Hematopoietic multipotent progenitor cell treated with erythropoietin and hydrocortisone succinate and interleukin-3 and kit ligand, for 15 days (in vitro differentiated cells): Measurements from ENCODE around the gene PDIA4.
A peak's percentile ranks its signal among the peaks of the same experiment; 100 is the strongest.
"Not testable (repeated sequence)": the region's sequence is repeated elsewhere in the genome, so short reads cannot be mapped to it uniquely, and the experiment has no call there.

Experiments used
- DNase-seq: peaks from one replicate; pipeline ENCODE4 v3.0.0-alpha.2; 2015; ENCODE audit warnings: low spot score

Gene PDIA4

DNA sequence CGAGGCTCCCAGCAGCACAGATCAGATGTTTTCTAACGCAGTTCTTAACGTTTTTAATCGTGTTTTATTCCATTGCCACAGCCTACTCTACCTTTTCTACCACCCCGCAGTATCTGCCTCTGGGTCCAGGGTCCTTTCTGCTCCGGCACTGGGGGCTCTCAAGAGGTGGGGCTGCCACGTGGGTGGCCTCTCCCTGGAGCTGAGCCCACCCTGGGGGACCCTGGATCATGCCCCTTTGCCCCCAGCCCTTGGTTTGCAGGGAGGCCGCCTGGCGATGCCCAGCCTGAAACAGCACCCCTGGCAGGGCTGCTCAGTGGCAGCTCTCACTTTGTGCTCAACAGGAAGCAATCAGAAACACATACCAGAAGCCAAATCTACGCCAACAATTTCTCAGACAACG is 25.3 kb downstream of the PDIA4 start:
- no peak for DNase-seq

DNA sequence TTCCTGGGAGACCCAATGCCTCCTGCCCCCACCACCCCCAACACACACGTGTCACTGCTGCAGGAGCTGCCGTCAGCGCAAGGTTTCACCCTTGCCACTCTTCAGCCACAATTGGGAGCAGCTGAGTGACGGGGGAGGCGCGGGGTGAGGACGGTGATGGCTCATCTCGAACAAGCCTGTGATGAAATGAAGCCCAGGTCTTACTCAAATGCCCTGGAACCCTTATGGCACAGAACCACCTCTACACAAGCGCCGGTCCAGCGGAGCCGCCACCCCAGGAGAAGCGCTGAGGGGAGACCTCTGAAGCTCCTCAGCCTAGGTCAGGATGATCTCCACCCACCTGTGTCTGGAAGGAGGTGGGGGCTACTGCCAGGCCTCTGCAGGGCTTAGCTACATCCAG is 25.7 kb downstream of the PDIA4 start:
- no peak for DNase-seq

DNA sequence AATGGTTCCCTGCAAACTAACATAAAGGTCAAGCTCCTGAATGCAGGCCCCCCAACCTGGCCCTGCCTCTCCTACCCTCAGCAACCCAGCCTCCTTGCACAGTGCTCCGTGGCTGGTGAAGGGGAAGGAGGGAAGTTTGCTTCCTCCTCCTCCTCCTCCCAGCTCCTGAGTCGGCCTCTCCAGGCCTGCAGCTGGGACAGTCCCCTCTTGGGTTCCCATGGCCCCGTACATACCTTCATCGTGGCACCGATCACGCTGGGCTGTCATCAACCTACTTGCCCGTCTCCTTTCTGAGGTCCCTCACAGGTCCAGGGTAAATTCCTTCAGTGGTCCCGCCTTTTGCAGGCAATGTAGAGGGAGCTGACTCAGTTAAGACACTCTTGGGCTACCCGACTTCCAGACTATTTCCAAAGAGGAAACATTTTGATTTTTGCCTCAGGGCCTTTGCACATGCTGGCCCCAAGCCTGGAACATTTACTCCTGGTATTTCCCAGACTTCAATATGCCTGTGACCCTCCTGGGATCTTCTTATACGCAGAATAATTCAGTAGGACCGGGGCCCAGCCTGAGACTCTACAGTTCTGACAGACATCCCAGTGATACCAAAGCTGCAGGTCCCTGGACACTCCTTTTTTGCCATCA is 26.8 kb downstream of the PDIA4 start:
- DNase-seq: no peak

DNA sequence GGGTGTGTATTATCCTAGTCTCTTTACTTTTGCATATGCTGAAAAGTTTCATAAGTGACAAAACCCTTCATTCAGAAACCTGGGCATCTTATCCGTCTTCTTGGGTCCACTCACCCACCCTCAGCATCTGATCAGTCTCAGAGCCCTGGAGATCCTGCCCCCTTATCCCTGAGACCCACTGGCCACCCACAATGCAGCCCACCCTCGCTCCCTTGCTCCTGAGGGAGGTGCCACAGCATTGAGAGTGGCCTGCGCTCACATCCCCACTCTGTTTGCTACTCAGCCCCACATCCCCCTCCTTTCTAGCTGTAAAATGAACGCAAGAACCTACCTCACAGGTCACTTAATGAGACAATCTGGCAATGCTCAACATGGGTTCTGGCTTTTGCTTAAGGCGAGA is 27.3 kb downstream of the PDIA4 start:
- DNase-seq: no peak

DNA sequence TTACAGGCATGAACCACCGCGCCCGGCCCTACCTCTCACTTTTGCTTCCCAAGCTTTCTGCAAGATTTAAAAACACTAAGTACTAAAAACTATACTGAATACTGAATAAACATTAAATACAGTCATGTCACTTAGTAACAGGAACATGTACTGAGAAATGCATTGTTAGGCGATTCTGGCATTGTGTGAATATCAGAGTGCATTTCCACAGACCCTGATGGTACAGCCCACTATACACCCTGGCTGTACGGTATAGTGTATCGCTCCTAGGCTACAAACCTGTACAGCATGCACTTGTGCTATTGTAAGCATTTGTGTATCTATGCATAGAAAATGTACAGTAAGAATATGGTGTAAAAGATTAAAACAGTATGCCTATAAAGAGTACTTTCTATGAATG is 29.1 kb downstream of the PDIA4 start:
- DNase-seq: no peak

DNA sequence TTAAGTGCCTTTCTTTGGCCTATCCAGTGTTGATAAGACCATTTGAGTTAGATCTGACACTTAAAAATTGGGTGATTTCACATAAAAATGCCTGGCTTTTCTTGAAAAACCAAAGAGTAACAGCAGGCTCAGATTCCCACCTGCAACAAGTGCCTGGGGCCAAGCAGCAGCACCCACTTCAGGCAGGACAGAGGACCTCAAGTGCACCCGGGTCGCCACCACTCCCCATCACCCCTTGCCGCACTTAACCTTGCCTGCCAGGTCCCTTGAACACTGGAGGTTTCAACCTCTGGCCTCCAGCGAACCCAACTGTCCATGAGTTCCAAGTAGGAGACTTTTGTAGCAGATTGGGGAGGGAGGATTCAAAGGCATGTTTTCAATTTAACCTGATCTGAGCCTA is 30.8 kb downstream of the PDIA4 start:
- DNase-seq: no peak

DNA sequence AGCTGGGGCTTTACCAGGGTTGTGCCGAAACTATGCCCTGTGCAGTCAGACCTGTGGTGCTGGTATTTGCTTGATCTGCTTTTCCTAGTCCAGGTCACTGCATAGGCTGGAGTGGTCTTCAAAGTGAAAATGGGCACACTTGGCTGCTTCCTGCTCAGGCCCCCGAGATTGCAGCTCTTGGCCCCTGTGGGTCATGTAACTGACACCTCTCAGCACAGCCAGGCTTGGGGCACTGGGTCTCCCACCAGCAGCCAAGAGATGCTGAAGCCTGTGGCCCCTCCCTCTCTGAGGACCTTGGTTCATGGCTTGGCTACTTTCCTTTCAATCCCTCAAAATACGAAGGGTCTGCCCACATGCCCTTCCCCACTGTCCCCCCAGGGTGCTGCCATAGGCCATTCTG is 33.7 kb downstream of the PDIA4 start:
- no peak for DNase-seq

DNA sequence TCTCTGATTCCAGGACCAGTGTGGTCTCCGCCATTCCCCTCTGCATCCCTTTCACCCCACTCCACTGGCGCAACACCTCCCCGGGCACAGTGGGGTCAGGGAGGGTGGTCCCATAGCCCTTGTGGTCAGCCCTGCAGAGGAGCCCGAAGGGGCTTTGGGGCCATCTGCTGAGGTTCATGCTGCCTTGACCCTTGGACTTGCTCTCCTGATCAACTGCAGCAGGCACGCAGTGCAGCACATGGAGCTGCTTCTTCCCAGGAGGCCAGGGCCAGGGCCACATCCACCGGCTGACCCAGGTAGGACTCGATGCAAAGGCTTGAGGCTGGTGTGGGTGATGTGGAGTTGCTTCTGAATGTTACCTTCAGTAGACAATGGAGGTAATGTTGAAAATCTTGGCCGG is 35.1 kb downstream of the PDIA4 start:
- no peak for DNase-seq

DNA sequence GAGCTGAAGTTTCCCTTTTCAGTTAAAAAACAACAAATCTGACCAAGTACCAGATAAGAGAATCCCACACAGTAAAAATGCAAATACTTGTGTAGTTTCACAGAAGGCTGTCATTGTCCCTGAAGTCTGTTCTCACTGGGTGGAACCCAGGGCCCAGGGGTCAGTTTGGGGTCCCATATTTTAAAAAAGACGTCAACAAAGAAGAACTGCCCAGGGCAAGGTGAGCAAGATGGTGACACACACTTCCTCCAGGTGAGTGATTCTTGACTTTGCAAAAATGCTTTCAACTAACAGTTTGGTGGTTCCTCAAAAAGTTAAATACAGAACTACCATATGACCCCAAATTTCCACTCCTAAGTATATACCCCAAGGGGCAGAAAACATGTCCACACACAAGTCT is 36.8 kb downstream of the PDIA4 start:
- DNase-seq: no peak

DNA sequence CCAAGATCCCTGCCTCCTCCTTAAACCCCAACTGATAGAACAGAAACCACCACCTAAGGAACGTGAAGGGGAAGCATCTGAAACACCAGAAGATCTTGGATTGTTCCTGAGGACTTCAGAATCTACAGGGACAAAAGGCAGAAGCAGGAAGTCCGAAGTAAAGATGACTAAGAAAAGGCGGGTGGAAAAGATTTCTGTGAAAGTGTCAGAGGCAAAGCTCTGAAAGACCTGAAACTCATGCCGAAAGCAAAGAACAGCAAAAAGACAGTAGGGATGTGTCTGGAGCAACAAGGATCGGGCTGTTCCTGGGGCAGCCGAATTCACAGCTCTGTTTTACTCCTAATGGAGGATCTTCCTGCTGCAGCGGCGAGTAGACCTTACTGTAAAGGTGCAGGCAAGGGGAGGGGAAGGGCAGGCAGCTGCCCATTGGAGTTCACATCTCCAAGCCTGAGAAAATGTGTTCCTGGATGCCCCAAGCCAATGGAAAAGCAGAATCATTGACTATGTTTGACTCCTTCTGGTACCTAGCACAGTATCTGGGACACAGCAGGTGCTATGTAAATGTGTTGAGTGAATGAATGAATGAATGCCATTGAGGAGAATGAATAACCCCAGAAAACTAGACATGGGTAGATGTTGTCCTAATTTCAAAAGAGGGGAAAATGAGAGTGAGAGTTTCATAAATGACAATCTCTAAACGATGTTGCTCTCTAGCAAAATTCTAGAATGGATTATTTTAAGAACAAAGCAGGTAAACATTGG is 40.4 kb downstream of the PDIA4 start:
- DNase-seq: no peak

DNA sequence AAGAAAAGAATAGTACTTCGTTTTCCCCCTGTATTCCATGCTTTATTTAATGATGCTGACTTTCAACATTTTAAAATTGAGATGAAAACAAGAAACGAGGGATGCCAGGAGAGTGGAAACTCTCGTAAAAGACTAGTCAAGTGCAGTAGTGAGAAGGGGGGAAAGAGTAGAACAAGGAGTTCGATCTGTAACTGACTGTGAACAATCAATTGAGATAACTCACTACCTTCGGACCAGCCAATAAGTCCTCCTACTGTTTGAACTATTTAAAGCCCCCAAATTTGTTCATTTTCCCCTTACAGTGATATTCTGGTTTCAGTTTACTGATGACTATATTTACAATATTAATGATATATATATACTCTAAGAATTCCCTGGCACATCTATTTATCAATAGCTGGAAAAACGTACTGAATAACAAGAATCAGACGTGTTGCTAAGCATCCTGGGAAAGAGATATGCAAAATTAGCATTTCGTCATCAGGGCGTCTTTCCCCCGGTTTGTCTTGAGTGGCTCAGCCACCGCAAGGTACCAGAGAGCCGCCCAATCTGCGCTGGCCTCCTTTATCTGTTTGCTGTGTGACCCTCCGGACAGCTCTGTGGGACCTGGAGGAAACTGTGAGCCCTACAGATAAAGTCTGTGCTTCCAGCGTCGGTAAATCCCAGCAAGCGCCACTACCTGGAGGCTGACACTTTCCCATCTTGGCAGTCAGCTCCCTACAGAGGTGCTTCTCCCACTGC is 41.1 kb downstream of the PDIA4 start:
- peak; percentile 85 for DNase-seq

DNA sequence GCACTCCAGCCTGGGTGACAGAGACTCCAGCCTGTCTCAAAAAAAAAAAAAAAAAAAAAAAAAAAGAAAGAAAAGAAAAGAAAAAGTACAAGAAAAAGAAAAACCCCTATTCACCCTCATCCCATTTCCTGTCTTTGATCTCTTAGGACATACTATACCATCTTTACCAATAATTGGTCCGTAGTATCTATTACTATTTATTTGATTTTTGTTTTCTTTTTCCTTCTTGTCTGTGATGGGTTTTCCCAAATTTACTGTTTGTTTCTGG is 41.6 kb downstream of the PDIA4 start:
- no peak for DNase-seq

DNA sequence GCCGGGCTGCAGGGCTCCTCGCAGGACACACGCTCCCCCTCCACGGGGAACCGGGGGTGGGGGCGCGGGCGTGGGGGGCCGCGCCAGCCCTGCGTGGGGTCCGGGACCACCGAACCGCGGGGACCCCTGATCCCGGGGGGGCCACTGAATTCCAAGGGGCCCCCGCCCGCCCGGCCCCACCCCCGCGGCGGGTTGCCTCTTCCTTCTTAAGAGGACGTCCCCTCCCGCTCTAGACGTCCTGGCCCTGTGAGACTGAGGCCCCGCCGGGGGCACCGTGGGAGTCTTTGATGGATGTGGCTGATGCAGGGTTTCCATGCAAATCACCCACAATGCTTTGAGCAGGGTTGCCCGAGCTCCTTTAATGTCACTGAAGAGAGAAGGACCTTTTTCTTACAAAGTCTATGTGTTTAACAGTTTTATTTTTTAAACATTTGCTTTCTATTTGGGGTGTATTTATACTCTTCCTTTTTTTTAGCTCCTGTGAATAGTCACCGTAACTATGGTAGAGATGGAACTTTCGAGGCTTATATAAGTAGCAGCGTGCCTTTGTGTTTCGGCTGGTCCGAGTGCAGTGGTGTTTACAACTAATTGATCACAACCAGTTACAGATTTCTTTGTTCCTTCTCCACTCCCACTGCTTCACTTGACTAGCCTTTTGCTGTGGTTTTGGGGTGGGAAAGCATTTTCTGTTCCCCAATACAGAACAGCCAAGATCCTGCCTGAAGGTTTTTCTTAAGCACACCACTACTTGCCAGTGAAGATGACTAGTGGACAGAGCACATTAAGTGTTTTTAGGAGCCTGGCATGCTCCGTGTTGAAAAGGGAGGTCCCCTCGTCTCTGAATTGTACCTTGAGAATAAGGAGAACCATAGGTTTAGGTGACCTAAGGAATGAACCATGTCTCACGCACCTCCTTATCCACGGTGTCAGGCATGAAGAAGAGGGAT is 44.8 kb downstream of the PDIA4 start:
- DNase-seq: peak; percentile 32

DNA sequence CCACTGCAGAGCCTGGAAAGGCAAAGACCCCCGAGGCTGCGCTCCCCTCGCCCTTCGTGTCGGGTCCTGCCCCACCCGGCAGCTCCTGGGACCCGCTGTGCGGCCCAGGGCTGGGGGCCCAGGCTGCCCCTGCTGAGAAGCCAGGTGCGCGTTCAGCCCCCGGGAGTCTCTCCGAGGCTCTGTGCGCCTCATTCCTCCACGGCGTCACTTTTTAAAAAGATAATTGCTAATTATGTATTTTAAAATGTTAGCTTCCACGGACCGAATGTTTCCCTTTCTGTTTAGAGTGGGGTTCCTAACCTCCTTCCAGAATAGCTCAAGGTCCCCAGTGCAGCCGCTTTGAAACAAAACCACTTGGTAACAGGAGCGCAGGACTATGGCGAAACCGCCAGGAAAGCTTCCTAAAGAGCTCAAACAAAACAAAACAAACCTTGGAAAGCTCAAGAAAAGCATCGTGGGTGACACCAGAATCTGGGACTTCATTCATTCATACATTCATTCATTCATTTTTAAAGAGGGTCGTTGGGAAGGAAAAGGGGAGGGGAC is 45.6 kb downstream of the PDIA4 start:
- no peak for DNase-seq

DNA sequence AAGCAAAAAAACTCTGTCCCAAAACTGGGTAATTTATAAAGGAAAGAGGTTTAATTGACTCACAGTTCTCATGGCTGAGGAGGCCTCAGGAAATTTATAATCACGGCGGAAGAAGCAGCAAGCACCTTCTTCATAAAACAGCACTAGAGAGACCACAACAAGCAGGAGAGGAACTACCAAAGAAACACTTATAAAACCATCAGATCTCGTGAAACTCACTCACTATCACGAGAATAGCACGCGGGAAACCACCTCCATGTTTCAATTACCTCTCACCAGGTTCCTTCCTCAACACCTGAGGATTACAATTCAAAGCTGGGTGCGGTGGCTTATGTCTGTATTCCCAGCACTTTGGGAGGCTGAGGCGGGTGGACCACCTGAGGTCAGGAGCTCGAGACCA is 48.5 kb downstream of the PDIA4 start:
- no peak for DNase-seq

DNA sequence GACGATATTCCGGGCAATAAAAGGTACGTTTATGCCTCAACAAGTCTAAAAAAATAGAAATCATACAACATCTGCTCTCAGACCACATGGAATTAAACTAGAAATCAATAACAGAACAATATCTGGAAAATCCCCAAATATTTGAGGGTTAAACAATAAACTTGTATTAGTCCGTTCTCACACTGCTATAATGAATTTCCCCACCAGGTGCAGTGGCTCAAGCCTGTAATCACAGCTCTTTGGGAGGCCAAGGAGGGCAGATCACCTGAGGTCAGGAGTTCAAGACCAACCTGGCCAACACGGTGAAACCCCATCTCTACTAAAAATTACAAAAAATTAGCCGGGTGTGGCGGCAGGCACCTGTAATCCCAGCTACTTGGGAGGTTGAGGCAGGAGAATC is 49.2 kb downstream of the PDIA4 start:
- not testable (repeated sequence) for DNase-seq

DNA sequence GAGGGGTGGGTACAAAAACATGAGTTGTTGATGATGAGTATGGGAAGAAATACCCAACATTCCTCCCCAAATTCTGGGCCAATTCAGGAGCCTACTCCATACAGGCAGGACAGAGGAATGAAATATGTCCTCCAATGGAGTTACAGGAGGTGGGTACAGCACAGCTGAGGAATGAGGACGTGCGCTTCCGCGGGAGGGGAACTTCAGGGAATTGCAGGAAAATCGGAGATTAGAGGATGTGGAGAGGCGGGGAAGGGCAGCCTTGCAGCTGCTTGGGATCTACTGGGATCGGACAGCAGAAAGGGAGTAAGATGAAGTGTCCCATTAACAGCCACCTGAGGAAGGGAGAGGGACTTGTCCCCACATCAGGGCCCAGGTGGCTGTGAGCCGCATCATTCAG is 50.2 kb downstream of the PDIA4 start:
- DNase-seq: no peak

DNA sequence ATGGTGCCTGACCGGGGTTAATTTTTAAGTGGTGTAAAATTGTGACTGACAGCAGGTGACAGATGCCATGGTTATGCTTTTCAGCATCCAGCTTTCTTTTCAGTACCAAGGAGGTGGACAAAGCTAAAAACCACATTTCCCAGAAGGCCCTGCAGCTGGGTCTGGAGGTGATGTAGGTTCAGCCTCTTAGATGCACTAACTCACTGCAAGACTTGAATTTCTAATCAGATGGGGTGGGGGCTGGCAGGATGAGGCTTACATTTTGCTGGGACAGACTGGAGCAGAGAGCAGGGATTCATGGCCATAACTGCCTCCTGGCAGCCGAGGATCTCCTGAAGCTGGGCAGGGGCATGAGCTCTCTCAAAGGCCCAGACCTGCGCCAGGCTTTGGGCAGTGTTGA is 52.4 kb downstream of the PDIA4 start:
- no peak for DNase-seq

DNA sequence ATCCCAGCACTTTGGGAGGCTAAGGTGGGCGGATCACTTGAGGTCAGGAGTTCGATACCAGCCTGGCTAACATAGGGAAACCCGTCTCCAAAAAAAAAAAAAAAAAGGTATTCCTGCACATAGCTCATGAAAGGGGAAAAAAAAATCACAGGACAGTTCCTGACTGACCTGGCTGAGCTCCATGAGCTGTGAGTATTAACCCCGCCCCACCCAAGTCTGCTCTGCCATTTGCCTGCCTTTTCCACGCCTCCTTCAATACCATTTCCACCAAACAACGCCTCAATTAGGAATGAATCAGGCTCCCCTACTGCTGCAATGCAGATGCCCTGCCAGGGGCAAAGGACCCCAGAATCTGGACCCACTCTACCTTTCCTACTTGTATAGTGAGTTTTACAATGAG is 55.0 kb downstream of the PDIA4 start:
- DNase-seq: no peak

DNA sequence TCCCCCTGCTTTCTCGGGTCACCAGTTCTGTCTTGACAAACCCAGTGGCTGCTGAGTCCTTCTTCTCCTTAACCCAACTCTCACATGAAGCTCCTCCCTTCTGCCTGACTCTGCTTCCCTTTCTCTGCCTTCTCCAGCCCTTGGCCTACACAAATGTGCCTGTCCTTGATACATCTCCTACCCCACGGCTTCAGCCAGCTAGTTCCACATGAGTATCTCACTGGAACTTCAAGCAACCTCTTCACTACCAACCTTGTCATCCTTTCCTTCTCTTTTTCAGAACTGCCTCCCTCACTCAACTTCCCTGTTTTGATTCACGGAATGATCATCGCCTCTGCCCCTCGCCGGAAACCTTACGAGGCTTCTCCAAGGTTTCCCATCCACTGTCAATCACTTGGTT is 55.9 kb downstream of the PDIA4 start:
- no peak for DNase-seq

DNA sequence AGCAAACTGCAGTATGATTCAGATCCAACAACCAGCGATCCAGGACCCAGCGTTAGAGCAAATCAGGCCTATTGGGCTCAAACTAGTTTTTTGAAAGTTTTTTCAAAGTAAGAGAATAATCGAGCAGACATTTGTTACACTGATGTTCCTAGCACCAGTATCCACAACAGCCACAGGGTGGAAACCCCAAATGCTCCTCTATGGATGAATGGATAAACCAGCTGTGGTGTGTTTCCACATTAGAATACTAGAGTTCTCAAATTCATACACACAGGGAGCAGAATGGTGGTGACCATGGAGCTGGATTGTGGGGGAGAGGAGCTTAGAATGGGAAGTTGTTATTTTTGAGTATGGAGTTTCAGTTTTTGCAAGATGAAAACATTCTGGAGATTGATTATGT is 60.7 kb downstream of the PDIA4 start:
- DNase-seq: no peak

DNA sequence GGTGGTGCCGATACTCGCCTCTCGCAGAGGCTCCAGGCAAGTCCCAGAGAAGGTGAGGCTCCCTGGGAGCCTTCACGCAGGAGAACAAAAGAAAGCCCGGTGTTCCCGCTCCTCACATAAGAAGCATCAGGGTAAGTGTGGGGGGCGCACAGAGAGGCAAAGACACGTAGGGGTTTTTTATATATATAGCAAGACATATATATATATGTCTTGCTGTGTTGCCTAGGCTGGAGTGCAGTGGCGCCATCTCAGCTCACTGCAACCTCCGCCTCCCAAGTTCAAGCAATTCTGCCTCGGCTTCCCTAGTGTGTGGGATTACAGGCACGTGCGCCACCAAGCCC is 61.3 kb downstream of the PDIA4 start:
- DNase-seq: no peak
